GM21529 (cell line): ENCODE measurements around the gene ALKBH6.

ENCODE experiments used
- ATAC-seq: cut with Tn5 transposase; IDR thresholded peaks from one replicate; pipeline ENCODE4 v1.9.1; 2021; ENCODE audit not compliant: unreplicated experiment

The ALKBH6 gene

DNA sequence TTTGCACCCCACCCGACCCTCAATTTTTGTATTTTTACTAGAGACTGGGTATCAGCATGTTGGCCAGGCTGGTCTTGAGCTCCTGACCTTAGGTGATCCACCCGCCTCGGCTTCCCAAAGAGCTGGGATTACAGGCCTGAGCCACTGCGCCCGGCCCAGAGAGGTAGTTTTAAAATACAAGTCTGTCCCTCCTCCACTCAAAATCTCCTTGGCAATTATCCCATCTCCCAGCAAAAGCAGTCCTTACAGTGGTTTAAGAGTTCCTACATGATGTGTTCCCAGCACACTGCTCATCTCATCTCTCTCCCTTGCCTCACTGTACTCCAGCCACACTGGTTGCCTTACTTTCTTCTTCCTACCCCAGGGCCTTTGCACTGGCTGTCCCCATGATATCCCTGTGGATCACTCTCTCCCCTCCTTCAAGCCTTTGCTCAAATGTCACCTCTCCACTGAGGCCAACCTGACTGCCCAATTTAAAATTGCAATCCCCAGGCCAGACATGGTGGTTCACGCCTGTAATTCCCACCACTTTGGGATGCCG lies 53.5 kb downstream of the ALKBH6 start:
- ATAC-seq: no peak

DNA sequence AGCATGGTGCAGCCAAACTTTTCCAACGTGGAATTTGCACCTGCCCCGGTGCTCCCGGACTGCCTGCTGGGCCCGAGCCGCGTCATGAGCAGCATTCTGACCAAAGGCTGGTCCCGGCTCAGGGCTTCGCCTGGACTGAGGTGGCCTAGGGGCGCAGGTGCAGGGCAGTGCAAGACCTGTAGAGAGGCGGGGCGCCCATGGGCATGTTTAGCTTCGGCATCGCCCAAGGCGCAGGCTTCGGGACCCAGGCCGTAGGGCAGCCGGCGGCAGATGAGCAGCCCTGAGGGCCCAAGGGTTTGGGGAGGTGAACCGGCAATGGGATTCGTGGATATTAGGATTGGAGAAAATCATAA lies 54.1 kb downstream of the ALKBH6 start:
- no peak for ATAC-seq
